DOHH2 (cell line): ENCODE measurements around the gene ATP10A.

ENCODE experiments used
- H3F3A ChIP-seq: fragments of 200-600 bp; sonication (generic), shearing (Covaris generic); 2 replicates; pipeline ENCODE4 v1.6.0; 2016; ENCODE audit warnings: antibody characterized with exemption, mild to moderate bottlenecking; ENCODE audit not compliant: control insufficient read depth, insufficient read depth
- H3K27ac ChIP-seq: fragments of 200-600 bp; sonication (generic); 2 replicates; pipeline ENCODE4 v1.5.1; 2014; ENCODE audit warnings: low read depth, mild to moderate bottlenecking, low read length, moderate library complexity
- H3K27me3 ChIP-seq: fragments of 200-600 bp; sonication (generic); 2 replicates; pipeline ENCODE4 v1.6.1; 2014; ENCODE audit warnings: mild to moderate bottlenecking, low read length, mixed read lengths; ENCODE audit not compliant: control insufficient read depth
- H3K36me3 ChIP-seq: fragments of 200-600 bp; sonication (generic); 2 replicates; pipeline ENCODE4 v1.6.1; 2014; ENCODE audit warnings: mild to moderate bottlenecking, low read length, moderate library complexity, mixed read lengths; ENCODE audit not compliant: control insufficient read depth
- H3K4me1 ChIP-seq: fragments of 200-600 bp; sonication (generic); 2 replicates; pipeline ENCODE4 v1.6.1; 2014; ENCODE audit warnings: mild to moderate bottlenecking, low read length, mixed read lengths; ENCODE audit not compliant: control insufficient read depth
- H3K4me2 ChIP-seq: fragments of 200-600 bp; sonication (generic); 2 replicates; pipeline ENCODE4 v1.6.0; 2014; ENCODE audit warnings: mild to moderate bottlenecking, low read length, moderate library complexity
- H3K4me3 ChIP-seq: fragments of 200-600 bp; sonication (generic); 2 replicates; pipeline ENCODE4 v1.5.1; 2014; ENCODE audit warnings: mild to moderate bottlenecking, low read length, mixed read lengths
- H3K79me2 ChIP-seq: fragments of 200-600 bp; sonication (generic); 2 replicates; pipeline ENCODE4 v1.6.1; 2014; ENCODE audit warnings: mild to moderate bottlenecking, low read length, mixed read lengths; ENCODE audit not compliant: control insufficient read depth
- H3K9me2 ChIP-seq: fragments of 200-600 bp; sonication (generic); replicated peaks from 2 replicates; pipeline ENCODE4 v1.6.1; 2014; ENCODE audit warnings: mild to moderate bottlenecking, low read length, mixed read lengths; ENCODE audit not compliant: control insufficient read depth
- H3K9me3 ChIP-seq: fragments of 200-600 bp; sonication (generic); 2 replicates; pipeline ENCODE4 v1.6.1; 2014; ENCODE audit warnings: antibody characterized with exemption, low read length, mixed read lengths; ENCODE audit not compliant: control insufficient read depth, insufficient read depth
- H4K20me1 ChIP-seq: fragments of 200-600 bp; sonication (generic); 2 replicates; pipeline ENCODE4 v1.6.0; 2014; ENCODE audit warnings: low read depth, mild to moderate bottlenecking, antibody characterized with exemption, low read length, moderate library complexity; ENCODE audit not compliant: control insufficient read depth, insufficient read depth
- CTCF ChIP-seq: fragments of 200-600 bp; sonication (generic); IDR thresholded peaks from one replicate; pipeline ENCODE4 v1.5.1; 2014; ENCODE audit warnings: antibody characterized with exemption, mild to moderate bottlenecking, low read depth, low read length; ENCODE audit not compliant: poor library complexity, severe bottlenecking
- EZH2phosphoT487 ChIP-seq: fragments of 200-600 bp; sonication (generic); IDR thresholded peaks from 2 replicates; pipeline ENCODE4 v1.6.1; 2017; ENCODE audit warnings: borderline replicate concordance, mild to moderate bottlenecking, antibody characterized with exemption, low read length, moderate library complexity, mixed read lengths

Gene ATP10A

GRCh38 chr15:25741256-25741580, 121.9 kb downstream of the ATP10A start:
- Histone ChIP-seq H3K4me3 (no peak overlapping the region), H3K4me2 (no peak overlapping the region), H3F3A (no peaks in the 10 kb centered on the region), H3K27me3 (no peaks in the 10 kb centered on the region), H3K9me2 (no peaks in the 10 kb centered on the region), H3K79me2 (no peaks in the 10 kb centered on the region), H3K36me3 (no peaks in the 10 kb centered on the region), H3K27ac (no peak overlapping the region), H3K9me3 (peaks cover 20% of the 10 kb centered on the region; the same call in 1 of the 2 replicates), H3K4me1 (no peaks in the 10 kb centered on the region), H4K20me1 (no peaks in the 10 kb centered on the region)
- TF ChIP-seq EZH2phosphoT487 (no peak), CTCF (no peak)

- no peaks in the 10 kb centered on the region for H3K36me3 ChIP-seq
- H3K4me1 ChIP-seq = no peaks in the 10 kb centered on the region
- H3K9me2 ChIP-seq = no peaks in the 10 kb centered on the region
- no peak overlapping the region for H3K27ac ChIP-seq
- H3K4me3 ChIP-seq = no peak overlapping the region
- H3K27me3 ChIP-seq = no peaks in the 10 kb centered on the region
- TF ChIP-seq EZH2phosphoT487 (no peak), CTCF (no peak)
- H3K9me3 ChIP-seq = peaks cover 21% of the 10 kb centered on the region
- no peaks in the 10 kb centered on the region for H3F3A ChIP-seq
- no peaks in the 10 kb centered on the region for H3K79me2 ChIP-seq
- H4K20me1 ChIP-seq = no peaks in the 10 kb centered on the region
- H3K4me2 ChIP-seq = no peak overlapping the region
Observed at GRCh38 chr15:25740383-25741255, 122.5 kb downstream of the ATP10A start.

- Histone ChIP-seq H3K36me3 (no peaks in the 10 kb centered on the region), H3K9me2 (no peaks in the 10 kb centered on the region), H3K27ac (no peak overlapping the region), H3K79me2 (no peaks in the 10 kb centered on the region), H3K4me1 (no peaks in the 10 kb centered on the region), H3F3A (no peaks in the 10 kb centered on the region), H3K4me2 (no peak overlapping the region), H3K4me3 (no peak overlapping the region), H4K20me1 (no peaks in the 10 kb centered on the region), H3K27me3 (no peaks in the 10 kb centered on the region), H3K9me3 (peaks cover 28% of the 10 kb centered on the region)
- TF ChIP-seq EZH2phosphoT487 (no peak), CTCF (no peak)
Observed at GRCh38 chr15:25739687-25740121, 123.4 kb downstream of the ATP10A start.
